GM18861 (cell line): ENCODE measurements around the gene GPR52.
"Not testable (repeated sequence)": the region's sequence is repeated elsewhere in the genome, so short reads cannot be mapped to it uniquely, and the experiment has no call there.

Experiments
- ATAC-seq: cut with Tn5 transposase; IDR thresholded peaks from one replicate; pipeline ENCODE4 v1.9.1; 2021; ENCODE audit not compliant: unreplicated experiment

GPR52 gene, protein sequence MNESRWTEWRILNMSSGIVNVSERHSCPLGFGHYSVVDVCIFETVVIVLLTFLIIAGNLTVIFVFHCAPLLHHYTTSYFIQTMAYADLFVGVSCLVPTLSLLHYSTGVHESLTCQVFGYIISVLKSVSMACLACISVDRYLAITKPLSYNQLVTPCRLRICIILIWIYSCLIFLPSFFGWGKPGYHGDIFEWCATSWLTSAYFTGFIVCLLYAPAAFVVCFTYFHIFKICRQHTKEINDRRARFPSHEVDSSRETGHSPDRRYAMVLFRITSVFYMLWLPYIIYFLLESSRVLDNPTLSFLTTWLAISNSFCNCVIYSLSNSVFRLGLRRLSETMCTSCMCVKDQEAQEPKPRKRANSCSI

DNA sequence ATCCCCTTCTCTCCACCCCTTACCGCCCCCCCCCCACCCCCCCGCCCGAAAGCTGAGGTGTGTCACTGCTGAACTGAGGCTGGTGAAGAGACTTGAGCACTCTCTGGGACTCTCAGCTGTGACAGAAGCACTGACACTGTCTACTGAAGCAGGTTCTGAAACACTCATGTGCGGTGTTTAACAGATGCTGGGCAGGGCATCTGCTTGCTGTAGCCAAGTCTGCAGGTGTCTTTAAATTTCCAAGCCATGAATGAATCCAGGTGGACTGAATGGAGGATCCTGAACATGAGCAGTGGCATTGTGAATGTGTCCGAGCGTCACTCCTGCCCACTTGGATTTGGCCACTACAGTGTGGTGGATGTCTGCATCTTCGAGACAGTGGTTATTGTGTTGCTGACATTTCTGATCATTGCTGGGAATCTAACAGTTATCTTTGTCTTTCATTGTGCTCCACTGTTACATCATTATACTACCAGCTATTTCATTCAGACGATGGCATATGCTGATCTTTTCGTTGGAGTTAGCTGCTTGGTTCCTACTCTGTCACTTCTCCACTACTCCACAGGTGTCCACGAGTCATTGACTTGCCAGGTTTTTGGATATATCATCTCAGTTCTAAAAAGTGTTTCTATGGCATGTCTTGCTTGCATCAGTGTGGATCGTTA is at the start of gene GPR52:
Gene GPR52, plus strand, starts transcription at position 99 of the 665 bp plus-strand sequence. Its CDS starts 148 bp downstream, at position 247.
- no peak for ATAC-seq

DNA sequence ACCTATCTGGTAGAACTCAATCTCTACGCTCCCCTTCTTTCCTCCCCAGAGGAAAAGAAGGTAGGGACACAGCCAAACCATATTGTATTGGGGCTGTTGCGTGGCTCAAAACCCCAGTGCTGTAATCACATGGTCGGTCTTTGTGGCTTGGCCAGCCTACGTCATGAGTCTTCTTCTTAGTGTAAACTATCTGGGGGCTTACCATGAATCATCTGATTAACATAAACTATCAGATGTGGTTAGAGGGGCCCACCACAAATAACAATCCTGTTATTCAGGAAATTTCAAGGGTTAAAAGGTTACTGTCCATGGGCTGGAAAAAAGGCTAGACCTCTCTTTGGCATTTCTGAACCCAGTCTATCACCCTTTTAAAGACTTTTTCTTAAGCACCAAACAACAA is 49.5 kb upstream of the GPR52 start:
- no peak for ATAC-seq

DNA sequence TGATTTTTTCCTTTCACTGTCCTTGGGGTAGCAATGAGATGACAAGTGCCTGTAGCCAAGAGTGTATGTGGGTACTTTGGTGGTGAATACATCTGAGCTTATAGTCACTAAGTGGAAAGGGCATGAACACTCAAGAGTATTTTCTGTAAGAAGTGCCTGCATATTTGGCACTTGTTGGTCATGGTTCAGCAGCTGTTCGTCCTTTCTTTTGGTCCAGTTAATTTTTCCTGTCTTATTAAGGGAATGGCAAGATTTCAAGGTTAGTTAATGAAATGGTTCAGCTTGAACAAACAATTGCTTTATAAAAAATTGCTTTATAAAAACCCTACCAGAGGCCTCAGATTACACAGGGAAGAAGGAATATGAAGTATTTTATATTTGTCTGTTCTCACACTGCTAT is 48.6 kb upstream of the GPR52 start:
- ATAC-seq = no peak

DNA sequence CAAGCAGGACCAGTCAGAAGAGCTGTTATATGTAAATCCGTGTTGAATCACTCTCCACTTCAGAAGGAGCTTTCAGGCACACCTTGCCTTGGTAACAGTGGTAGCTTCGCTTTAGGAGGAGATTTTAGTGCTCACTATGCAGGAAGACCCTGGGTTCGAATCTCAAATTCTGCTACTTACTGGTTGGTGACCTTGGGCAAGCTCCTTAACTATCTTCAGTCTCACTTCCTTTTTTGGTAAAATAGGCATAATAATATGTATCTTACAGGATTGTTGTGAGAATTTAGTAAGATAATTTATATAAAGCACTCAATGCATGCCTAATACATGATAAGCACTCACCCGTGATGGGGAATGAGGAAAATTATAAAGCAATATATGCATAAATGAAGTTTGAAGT is 46.7 kb upstream of the GPR52 start:
- ATAC-seq = no peak

DNA sequence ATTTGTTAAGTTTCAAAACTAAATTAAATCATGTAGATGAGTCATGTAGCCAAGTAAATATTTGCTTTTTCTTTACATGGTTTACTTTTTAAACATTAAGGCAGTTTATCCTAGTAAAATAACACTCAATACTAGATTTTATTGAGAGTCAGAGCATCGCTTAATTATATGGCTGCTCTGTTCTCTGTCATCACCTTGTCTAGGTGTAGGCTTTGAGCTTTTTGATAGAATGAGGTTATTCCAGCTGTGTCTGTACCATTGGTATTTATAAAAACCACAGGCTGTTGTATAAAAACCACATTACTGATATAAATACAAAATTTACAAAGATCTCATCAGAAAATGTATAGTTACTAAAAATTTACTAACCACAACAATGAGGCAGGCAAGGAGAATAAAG is 42.5 kb upstream of the GPR52 start:
- ATAC-seq = no peak

DNA sequence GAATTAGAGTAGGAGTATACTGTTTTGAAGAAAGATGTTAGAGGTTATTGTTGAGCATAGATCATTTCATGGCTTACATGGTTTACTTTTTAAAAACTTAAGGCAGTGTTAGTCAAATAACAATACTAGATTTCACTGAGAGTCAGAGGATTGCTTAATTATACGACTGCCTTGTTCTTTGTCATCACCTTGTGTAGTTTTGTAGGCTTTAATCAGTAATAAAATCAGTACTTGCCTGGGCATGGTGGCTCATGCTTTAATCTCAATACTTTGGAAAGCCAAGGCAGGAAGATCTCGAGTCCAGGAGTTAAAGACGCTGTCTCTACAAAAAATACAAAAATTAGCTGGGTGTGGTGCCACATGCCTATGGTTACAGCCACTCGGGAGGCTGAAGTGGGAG is 41.3 kb upstream of the GPR52 start:
- no peak for ATAC-seq

DNA sequence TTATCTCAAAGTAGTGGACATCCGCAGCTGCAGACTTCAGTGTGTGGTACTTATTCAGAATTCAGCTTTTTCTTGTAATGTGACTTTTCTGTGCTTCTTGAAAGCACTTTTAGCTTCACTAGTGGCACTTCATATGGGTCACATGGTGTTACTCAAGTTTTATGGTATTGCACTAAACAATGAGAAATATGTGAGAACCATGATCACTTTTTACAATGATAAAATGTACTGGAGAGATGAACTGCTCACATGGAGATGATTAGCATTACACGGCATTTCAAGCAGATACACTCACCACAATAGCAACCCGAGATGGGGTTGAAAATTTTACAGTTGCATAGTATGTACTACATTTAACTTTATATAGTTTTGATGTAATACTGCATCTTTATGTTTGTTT is 40.1 kb upstream of the GPR52 start:
- ATAC-seq = no peak

DNA sequence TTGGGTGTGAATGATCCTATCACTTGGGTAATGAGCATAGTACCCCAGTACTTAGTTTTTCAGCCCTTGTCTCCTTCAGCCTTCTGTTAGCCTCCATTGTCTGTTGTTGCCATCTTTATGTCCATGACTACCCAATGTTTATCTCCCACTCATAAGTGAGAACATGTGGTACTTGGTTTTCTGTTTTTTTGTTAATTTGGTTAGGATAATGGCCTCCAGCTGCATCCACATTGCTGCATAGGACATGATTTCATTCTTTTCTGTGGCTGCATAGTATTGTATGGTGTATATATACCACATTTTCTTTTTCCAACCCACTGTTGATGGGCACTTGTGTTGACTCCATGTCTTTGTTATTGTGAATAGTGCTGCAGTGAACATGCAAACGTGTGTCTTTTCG is 39.6 kb upstream of the GPR52 start:
- no peak for ATAC-seq

DNA sequence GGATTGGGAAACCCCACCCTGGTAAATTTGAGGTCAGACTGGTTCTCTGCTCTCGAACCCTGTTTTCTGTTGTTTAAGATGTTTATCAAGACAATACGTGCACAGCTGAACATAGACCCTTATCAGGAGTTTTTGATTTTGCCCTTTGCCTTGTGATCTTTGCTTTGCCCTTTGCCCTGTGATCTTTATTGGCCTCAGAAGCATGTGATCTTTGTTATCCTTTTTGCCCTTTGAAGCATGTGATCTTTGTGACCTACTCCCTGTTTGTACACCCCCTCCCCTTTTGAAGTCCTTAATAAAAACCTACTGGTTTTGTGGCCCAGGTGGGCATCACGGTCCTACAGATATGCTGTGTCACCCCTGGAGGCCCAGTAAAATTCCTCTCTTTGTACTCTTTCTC is 38.0 kb upstream of the GPR52 start:
- ATAC-seq = not testable (repeated sequence)

DNA sequence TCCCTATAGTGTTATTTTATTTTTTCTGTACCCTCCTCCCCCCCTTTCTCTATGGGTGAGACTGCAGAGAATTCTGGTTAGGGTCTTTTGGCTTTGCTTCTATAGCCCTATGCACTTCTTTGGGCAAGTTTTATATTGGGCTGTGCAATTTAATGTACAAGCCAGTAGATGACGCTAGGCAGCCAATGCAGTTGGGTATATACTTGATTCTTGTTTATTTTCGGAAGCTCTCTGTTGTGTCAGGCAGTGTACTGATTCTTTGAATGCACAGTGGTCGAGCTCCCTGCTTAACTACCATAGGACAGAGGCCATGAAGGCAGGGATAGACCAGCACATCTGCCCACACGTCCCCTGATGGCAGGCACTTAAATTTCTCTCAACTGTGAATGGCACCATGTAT is 34.1 kb upstream of the GPR52 start:
- no peak for ATAC-seq

DNA sequence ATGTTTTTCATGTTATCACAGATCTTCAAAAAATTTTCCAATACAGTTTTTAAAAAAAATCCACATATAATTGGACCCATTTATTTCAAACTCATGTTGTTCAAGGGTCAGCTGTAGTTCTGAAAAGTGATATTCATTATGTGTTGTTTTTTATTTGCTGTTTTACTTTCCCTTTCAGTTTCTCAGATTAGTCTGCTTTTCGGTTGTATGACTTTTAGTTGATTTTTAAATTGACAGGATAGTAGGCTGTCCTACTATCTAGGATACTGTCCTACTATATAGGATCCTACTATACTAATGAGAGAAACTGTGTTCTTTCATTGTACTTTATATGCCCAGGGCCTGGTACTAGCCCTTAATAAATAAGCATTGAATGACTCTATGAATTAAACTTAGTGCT is 33.6 kb upstream of the GPR52 start:
- no peak for ATAC-seq

DNA sequence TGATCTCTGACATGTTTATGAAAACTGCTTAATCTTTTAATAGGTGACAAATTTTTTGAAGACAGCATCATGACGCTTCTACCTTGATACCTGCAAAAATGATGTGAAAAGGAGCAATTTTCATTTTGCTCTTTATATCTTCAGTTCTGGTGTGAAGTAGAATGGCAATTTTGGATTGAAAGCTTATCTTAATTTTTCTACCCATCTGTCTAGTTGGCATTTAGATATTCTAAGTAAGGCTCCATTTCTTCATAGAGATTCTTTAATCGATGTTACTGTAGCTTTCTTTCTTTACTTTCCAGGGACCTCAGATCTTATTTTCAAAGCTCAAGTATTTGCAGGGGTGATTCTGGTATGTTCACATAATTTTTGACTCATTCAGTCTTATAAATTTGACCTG is 32.3 kb upstream of the GPR52 start:
- no peak for ATAC-seq

DNA sequence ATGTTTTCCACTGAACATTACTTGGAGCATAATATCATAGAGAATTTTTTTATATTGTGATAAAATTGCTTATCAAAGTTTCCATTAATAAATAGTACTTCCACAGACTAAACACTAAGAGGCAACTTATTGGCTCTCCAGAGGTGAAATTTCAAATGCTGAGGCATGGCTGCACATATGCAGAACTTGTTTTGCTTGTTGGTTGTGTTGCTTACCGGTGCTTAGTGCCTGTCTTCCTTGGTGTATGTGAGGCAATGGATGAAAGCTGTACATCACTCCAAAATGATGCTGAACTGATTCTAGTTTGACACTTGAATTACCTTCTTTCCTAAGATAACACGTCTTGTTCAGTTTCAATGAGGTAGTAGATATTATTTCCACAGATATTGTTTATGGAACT is 29.8 kb upstream of the GPR52 start:
- ATAC-seq = no peak

DNA sequence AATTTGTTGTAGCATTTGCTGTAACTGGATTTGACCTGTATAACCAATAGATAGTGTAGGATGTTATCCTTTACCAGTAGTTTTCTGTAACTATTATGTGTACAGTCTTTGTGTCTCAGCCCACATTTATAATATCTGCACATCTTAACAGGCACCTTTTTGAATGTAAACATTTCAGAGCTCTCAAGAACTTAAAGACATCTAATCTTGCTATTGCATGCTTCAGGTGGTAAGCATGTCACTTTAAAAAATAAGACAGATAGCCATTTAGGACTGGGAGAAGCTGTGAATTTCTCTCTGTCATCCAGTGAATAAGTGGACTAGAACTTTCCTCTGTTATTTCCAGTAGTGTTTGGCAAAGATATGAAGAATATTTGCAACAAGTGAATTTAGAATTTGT is 22.6 kb upstream of the GPR52 start:
- ATAC-seq = no peak

DNA sequence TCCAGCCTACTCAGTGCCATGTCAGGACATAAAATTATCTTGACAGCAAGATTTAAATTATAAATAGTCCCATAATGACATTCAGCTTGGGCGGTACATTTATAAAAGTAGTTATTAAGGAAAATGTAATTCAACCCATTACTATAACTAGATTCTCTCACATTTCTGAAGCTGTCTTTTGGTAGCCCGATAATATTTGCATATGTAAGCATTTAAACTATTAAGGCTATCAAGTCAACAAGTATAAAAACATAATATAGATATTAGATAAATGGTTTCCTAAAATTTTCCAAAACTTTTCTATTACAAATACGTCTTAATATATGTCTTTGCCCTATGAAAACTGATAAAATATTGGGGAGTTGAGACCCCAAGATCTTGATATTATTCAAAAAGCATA is 21.6 kb upstream of the GPR52 start:
- ATAC-seq = no peak

DNA sequence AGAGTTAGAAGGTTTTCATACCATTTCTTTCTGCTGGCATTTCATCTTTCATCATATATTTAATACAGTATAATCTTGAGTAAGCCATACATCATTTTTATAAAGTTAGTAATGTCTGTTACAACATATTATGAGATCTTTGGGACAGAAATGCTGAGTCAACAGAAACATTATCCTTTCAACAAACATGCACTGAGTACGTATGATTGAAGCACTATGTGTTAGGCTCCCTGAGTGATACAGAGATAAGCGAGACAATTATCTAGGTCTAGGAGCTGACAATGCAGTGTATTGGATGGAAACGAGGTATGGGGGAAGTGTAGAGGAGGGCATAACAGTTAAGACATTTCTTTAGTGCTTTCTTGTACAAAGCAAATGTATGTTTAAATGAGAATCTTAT is 19.7 kb upstream of the GPR52 start:
- no peak for ATAC-seq

DNA sequence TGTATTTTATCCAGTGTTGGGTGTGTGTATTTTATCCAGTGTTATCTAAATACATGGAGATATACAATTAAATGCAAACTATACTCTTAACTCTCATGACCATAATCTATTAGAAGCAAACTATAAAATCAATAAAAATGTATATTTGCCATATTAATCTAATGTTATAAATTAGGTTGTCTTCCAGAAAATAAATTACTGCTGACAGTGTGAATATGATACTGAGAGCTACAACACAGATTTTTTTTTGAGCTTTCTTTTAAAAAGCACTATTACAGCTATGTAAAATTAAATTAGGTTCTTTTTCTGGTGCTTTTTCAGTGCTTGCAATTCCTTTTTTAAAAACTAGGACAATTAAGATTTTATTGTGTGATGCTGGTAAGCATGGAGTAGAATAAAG is 19.0 kb upstream of the GPR52 start:
- no peak for ATAC-seq

DNA sequence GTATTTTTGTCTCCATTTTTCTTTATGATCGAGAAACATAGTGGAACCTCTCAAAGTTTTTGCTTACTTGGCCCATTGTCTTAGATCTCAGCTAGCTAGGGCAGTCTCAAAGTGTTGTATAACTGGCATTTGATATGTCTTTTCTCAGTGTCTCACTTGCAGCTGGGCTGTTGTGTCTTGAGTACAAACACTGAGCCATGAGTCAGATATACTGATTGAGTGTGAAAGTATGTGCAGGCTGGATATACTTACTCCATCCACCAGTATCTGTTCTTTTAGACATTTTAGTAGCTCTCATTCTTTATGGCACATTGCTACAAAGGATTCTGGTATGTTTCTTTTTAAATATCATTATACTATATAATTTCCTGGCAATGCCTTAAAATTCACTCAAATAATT is 14.3 kb upstream of the GPR52 start:
- ATAC-seq = no peak

DNA sequence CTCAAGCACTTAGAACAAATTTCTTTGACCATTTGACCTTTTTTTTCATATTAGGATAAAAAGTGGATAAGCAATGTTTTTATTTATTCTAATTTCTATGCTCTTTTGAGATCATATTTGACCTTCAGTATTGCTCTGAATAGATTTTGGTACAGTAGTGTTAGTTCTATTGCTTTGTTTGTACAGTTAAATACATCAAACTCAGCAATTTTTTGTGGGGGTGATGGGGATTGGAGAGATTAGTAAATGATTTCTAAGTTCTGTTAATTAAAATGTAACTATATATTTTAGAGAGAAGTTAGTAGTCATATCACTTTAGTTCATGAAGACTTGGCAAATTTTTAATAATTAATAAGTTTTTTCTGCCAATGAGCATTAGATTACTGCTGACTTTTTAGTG is 2.4 kb upstream of the GPR52 start:
- no peak for ATAC-seq

DNA sequence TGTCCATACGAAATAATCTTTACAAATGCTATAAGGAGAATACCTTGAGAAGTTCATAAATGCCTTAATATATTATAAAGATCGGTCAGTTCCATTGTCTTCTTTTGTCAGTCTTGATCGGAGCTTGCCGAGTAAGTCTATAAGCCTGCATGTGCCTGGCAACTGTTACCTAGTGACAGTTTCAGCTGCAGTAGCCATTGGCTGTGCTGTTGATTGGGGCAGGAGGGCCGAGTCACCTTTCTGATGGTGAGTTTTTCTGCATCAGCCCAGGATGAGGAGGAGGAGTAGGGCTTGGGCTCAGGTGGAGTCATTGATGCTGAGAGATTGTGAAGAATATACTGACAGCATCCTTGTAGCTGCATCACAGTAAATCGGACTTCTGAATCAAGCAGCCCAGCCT is 1.9 kb upstream of the GPR52 start:
- ATAC-seq = no peak

DNA sequence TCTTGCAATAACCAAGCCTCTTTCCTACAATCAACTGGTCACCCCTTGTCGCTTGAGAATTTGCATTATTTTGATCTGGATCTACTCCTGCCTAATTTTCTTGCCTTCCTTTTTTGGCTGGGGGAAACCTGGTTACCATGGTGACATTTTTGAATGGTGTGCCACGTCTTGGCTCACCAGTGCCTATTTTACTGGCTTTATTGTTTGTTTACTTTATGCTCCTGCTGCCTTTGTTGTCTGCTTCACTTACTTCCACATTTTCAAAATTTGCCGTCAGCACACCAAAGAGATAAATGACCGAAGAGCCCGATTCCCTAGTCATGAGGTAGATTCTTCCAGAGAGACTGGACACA is 743 bp downstream of the GPR52 start:
- ATAC-seq = no peak

DNA sequence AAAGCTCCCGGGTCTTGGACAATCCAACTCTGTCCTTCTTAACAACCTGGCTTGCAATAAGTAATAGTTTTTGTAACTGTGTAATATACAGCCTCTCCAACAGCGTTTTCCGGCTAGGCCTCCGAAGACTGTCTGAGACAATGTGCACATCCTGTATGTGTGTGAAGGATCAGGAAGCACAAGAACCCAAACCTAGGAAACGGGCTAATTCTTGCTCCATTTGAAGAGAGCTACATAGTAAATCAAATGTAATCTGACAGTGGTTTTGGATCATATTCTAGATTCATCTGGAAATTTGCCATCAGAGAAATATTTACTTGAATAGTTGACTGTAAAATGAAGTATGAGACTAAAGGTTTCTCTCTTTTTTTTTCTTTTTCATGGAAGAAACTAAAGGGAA is 1.2 kb downstream of the GPR52 start:
- ATAC-seq = no peak

DNA sequence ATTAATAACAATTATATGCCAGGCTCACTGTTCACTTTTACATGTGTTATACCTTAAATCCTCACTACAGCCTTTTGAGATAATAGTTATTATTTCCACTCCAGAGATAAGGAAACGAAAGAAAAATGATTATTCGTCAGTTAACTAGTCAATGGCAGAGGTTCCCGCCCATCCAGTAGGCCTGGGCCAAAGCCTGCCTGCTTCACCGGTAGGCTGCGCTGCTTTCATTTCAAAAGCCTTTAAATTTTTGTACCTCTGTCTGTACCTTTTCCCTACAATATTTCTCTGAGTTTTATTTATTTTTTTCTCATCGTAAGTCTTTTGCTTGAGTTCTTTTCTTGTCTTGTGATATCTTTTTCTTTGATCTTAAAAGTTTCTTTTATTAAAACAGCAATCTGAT is 3.6 kb downstream of the GPR52 start:
- ATAC-seq = no peak
